Spleen (tissue), 11 donors: ENCODE results near the gene FOLR1. TPM values are rescaled to one million over a fixed set of nuclear protein-coding genes. Genes with fewer than 3 reads are reported as not detected.

ENCODE experiments used
- DNase-seq: peaks from one replicate; pipeline ENCODE4 v3.0.0-alpha.2; 2020
- H3K27ac ChIP-seq, 8 donors: fragments of 200-600 bp; sonication (generic) in 7 of 8; 1 replicate in 4 of 8; 2 replicates in 4 of 8; pipeline versions ENCODE4 v1.5.0 to v1.8.0; 2016 to 2021; ENCODE audit warnings: inconsistent platforms in 4 of 8, mild to moderate bottlenecking in 4 of 8, moderate library complexity in 1 of 8
- H3K27me3 ChIP-seq, 7 donors: fragments of 200-600 bp; sonication (generic) in 6 of 7; replicated peaks in 1 of 7; 1 replicate in 4 of 7; 2 replicates in 3 of 7; pipeline versions ENCODE4 v1.5.0 to v1.8.0; 2016 to 2021; ENCODE audit warnings: inconsistent platforms in 3 of 7, mild to moderate bottlenecking in 1 of 7
- H3K36me3 ChIP-seq, 6 donors: fragments of 200-600 bp; sonication (generic) in 5 of 6; 1 replicate in 4 of 6; 2 replicates in 2 of 6; pipeline versions ENCODE4 v1.5.0 to v1.8.0; 2016 to 2021; ENCODE audit warnings: inconsistent platforms in 2 of 6
- H3K4me1 ChIP-seq, 6 donors: fragments of 200-600 bp; sonication (generic) in 5 of 6; 1 replicate in 3 of 6; 2 replicates in 3 of 6; pipeline versions ENCODE4 v1.5.0 to v1.8.0; 2016 to 2021; ENCODE audit warnings: inconsistent platforms in 3 of 6
- H3K4me3 ChIP-seq, 8 donors: fragments of 200-600 bp; sonication (generic) in 7 of 8; 1 replicate in 4 of 8; 2 replicates in 4 of 8; pipeline versions ENCODE4 v1.5.0 to v1.8.0; 2016 to 2021; ENCODE audit warnings: inconsistent platforms in 4 of 8, mild to moderate bottlenecking in 4 of 8, moderate library complexity in 2 of 8
- H3K9me3 ChIP-seq, 8 donors: fragments of 200-600 bp; sonication (generic) in 7 of 8; 1 replicate in 4 of 8; 2 replicates in 4 of 8; pipeline versions ENCODE4 v1.5.0 to v1.8.0; 2016 to 2021; ENCODE audit warnings: inconsistent platforms in 4 of 8
- POLR2A ChIP-seq, 3 donors: fragments of 450-650 bp; IDR thresholded peaks; one replicate each; pipeline ENCODE4 v1.5.1; 2017; ENCODE audit warnings: antibody characterized with exemption in 3 of 3, mild to moderate bottlenecking in 1 of 3
- POLR2AphosphoS5 ChIP-seq, 3 donors: sonication (generic); formaldehyde crosslinking; IDR thresholded peaks; one replicate each; pipeline ENCODE4 v1.5.1; 2017; ENCODE audit warnings: antibody characterized with exemption in 3 of 3
- WGBS, 5 donors: extraction: QIAGEN DNeasy Blood & Tissue Kit in 3 of 5; methylation state at CpG; one replicate each; pipeline versions ENCODE4 v1.1.5 to v1.1.7; 2013 to 2018; 5-methylcytosine and 5-hydroxymethylcytosine counted together
- intact Hi-C: fragments of 100-400 bp; cut with DNase I; formaldehyde crosslinking; loops from one replicate; pipeline ENCODE4 v1.15.0; 2023; ENCODE audit warnings: low total_unique reads
- polyA plus RNA-seq, 3 donors: library from polyadenylated mRNA; stranded (reverse); fragments of 200-250 nt; gene quantifications; one replicate each; pipeline ENCODE4 v1.2.1, GENCODE V29; 2013
- total RNA-seq, 7 donors: library from RNA; depleted of rRNA in 3 of 7; stranded (reverse); fragments of >200 nt in 3 of 7; fragmentation: NEBNext Ultra II Directional in 4 of 7; extraction: Animal tissue kit (Norgen Biotek cat#: 25700) in 4 of 7; gene quantifications; one replicate each; pipeline versions ENCODE4 v1.1.0 to v1.2.1, GENCODE V29; 2016 to 2021
- TF ChIP-seq, protein P1 (sequence below), 11 experiments: fragments of 200-600 bp in 7 of 11; fragments of 450-650 bp in 4 of 11; sonication (generic) in 4 of 11; IDR thresholded peaks in 8 of 11; conservative IDR thresholded peaks in 3 of 11; 1 replicate in 7 of 11; 2 replicates in 4 of 11; pipeline versions ENCODE4 v1.4.0 to v1.8.0; 2016 to 2021; ENCODE audit warnings: antibody characterized with exemption in 11 of 11, inconsistent platforms in 4 of 11, mild to moderate bottlenecking in 1 of 11
- donor health status: healthy with polysubstance abuse.
- donor health status: DM: no; HTN: no; CAD: no; lungs with moderate emphysema.
- donor health status: DM: no; HTN: no; CAD: no.
- donor health status: Bipolar disorder and iron deficiency.
- donor health status: healthy.
- donor health status: DM: no; HTN: no; CAD: no.
- donor health status: DM: yes; HTN: yes; CAD: no.

FOLR1 gene
- total and polyA plus RNA-seq, 10 donors: 0.10 TPM; not detected in 9

DNA sequence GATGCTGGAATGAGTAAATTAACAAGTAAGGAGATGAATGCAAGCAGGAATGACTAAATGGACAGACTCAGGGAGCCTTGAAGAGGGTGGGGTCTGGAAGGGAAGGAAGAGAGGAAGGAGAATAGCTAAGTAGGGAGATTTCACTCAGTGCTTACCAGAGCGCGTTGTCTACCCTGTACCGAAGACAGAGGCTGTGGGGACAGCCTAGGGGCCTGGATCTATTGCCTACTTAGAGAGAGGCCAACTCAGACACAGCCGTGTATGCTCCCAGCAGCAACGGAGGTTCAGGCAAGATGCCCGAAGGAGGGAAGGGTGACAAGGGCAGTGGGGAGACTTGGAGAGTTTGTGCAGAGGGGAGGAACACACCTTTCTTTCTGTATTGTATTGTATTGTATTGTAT, 24.7 kb downstream of the FOLR1 start, which contains the start of gene FOLR2:
Gene FOLR2, plus strand, starts transcription at position 157 of the 400 bp plus-strand sequence. CDS start 1,791 bp downstream, outside the sequence.
- TF ChIP-seq POLR2A (IDR thresholded peaks at IDR 0.05) (no peak), POLR2AphosphoS5 (IDR thresholded peaks at IDR 0.05) (no peak)
- TF ChIP-seq, protein P1, sequence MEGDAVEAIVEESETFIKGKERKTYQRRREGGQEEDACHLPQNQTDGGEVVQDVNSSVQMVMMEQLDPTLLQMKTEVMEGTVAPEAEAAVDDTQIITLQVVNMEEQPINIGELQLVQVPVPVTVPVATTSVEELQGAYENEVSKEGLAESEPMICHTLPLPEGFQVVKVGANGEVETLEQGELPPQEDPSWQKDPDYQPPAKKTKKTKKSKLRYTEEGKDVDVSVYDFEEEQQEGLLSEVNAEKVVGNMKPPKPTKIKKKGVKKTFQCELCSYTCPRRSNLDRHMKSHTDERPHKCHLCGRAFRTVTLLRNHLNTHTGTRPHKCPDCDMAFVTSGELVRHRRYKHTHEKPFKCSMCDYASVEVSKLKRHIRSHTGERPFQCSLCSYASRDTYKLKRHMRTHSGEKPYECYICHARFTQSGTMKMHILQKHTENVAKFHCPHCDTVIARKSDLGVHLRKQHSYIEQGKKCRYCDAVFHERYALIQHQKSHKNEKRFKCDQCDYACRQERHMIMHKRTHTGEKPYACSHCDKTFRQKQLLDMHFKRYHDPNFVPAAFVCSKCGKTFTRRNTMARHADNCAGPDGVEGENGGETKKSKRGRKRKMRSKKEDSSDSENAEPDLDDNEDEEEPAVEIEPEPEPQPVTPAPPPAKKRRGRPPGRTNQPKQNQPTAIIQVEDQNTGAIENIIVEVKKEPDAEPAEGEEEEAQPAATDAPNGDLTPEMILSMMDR (IDR thresholded peaks at IDR 0.05 in 8 of 11, conservative IDR thresholded peaks at IDR 0.05 in 3 of 11): no peak
- peaks cover 0 to 6% (median 0%) of the 10 kb centered on the region in 7 donors for H3K27me3 ChIP-seq
- DNase-seq: no peak
- H3K36me3 ChIP-seq: no peaks in the 10 kb centered on the region
- H3K4me1 ChIP-seq: peaks cover 0 to 35% (median 17%) of the 10 kb centered on the region in 6 donors
- H3K9me3 ChIP-seq: no peaks in the 10 kb centered on the region
- H3K27ac ChIP-seq: peak within 1 kb of the TSS in 4 of 8 donors; percentile 28 to 66 (median 64)
- 57 to 77% (median 68%) methylated on average over 6 of the region's 6 CpGs for WGBS, 5 donors
- intact Hi-C loops: no loop called here
- H3K4me3 ChIP-seq: peak within 1 kb of the TSS in 1 of 8 donors; percentile 11

DNA sequence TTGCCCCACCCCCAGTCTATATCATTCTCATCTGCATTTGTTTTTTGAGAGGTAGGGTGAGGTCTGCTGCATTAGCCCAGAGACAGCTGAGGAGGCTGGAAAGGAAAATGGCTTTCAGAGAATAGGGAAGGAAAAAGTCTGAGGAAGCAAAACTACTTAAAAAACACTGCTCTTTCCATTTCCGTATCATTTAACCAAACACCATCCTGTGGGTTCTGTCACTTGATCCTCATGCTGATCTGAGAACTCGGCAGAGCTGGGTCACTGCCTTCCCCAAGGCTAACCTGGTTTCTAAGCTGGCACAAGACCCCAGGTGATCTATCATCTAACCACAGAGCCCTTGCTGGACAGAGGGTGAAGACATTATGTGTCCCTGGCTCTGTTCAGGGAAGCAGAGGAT, 25.9 kb downstream of the FOLR1 start:
- H3K4me3 ChIP-seq: no peak overlapping the region
- no peak for DNase-seq
- 5 to 19% (median 12%) methylated on average over 2 of the region's 2 CpGs for whole genome bisulfite sequencing, 5 donors
- intact Hi-C loops: no loop called here
- H3K27me3 ChIP-seq: peaks cover 0 to 6% (median 0%) of the 10 kb centered on the region in 7 donors
- TF ChIP-seq, protein P1 (IDR thresholded peaks at IDR 0.05 in 8 of 11, conservative IDR thresholded peaks at IDR 0.05 in 3 of 11): no peak
- peak in 1 of 3 donors; percentile 10 for TF ChIP-seq POLR2AphosphoS5 (IDR thresholded peaks at IDR 0.05)
- no peak for TF ChIP-seq POLR2A (IDR thresholded peaks at IDR 0.05)
- peak overlapping the region in 4 of 8 donors; percentile 28 to 66 (median 64) for H3K27ac ChIP-seq
- H3K4me1 ChIP-seq: peaks cover 6 to 47% (median 29%) of the 10 kb centered on the region in 6 donors
- no peaks in the 10 kb centered on the region for H3K36me3 ChIP-seq
- H3K9me3 ChIP-seq: no peaks in the 10 kb centered on the region

DNA sequence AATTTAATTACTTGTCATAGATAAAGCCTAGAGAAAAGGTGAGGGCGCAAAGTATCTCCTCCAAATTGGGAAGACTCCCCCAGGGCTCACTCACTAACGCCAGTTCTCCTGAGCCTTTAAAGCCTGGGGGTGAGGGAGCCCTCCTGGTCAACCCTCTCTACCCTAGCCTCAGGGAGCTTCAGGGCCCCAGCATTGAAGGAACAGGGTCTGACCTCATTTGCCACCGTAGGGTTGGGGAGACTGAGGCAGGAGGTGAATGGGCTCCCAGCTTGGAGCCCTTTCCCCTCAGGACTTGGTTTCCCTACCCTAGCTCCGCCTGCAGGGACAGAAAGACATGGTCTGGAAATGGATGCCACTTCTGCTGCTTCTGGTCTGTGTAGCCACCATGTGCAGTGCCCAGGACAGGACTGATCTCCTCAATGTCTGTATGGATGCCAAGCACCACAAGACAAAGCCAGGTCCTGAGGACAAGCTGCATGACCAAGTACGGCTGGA, 26.4 kb downstream of the FOLR1 start:
- TF ChIP-seq POLR2AphosphoS5 (IDR thresholded peaks at IDR 0.05) (no peak), POLR2A (IDR thresholded peaks at IDR 0.05) (no peak)
- TF ChIP-seq, protein P1 (IDR thresholded peaks at IDR 0.05 in 8 of 11, conservative IDR thresholded peaks at IDR 0.05 in 3 of 11): no peak
- Histone ChIP-seq H3K36me3 (no peaks in the 10 kb centered on the region), H3K4me3 (no peak overlapping the region), H3K9me3 (no peaks in the 10 kb centered on the region), H3K27me3 (peaks cover 0 to 6% (median 0%) of the 10 kb centered on the region in 7 donors), H3K4me1 (peaks cover 6 to 50% (median 31%) of the 10 kb centered on the region in 6 donors), H3K27ac (peak overlapping the region in 4 of 8 donors; percentile 28 to 66 (median 64))
- DNase-seq: no peak
- intact Hi-C loops: no loop called here
- 88 to 93% (median 91%) methylated on average over 4 to 5 of the region's 5 CpGs for WGBS, 5 donors

DNA sequence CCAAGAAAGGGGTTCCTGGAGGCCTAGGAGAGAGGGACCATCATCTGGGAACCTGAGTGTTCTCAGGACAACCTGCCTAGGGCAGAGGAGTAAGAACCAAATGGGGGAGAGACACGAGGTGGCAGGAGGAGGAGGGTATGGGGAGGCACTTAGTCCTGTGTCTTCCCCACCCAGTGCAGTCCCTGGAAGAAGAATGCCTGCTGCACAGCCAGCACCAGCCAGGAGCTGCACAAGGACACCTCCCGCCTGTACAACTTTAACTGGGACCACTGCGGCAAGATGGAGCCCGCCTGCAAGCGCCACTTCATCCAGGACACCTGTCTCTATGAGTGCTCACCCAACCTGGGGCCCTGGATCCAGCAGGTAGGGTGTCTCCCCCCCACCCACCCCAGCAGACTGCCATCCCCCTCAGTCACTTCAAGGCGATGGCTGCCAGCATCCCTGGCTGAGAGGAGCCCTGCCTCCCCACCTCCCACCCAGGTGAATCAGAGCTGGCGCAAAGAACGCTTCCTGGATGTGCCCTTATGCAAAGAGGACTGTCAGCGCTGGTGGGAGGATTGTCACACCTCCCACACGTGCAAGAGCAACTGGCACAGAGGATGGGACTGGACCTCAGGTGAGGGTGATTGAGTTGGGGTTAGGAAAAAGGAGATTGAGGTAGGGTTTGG, 28.9 kb downstream of the FOLR1 start:
- intact Hi-C loops: no loop called here
- Histone ChIP-seq H3K4me3 (peak overlapping the region in 1 of 8 donors; percentile 50), H3K4me1 (peaks cover 12 to 59% (median 40%) of the 10 kb centered on the region in 6 donors), H3K9me3 (no peaks in the 10 kb centered on the region), H3K27me3 (peaks cover 0 to 6% (median 0%) of the 10 kb centered on the region in 7 donors), H3K36me3 (no peaks in the 10 kb centered on the region), H3K27ac (peak overlapping the region in 4 of 8 donors; percentile 97 to 98 (median 98))
- 66 to 85% (median 79%) methylated on average over 7 to 10 of the region's 10 CpGs for WGBS, 5 donors
- no peak for TF ChIP-seq POLR2AphosphoS5 (IDR thresholded peaks at IDR 0.05)
- TF ChIP-seq POLR2A (IDR thresholded peaks at IDR 0.05): no peak
- TF ChIP-seq, protein P1 (IDR thresholded peaks at IDR 0.05 in 8 of 11, conservative IDR thresholded peaks at IDR 0.05 in 3 of 11): no peak
- DNase-seq: peak; percentile 76
